CD4-positive, alpha-beta memory T cell (primary cell): ENCODE results near the gene MPRIP. TPM values are rescaled to one million over a fixed set of nuclear protein-coding genes. Genes with fewer than 3 reads are reported as not detected.

Source experiments
- CTCF ChIA-PET: fragments of 350-600 bp; sonication (Branson Sonifier 250); formaldehyde crosslinking; loops from one replicate; lab custom pipeline; 2021; ENCODE audit warnings: inconsistent platforms; ENCODE audit not compliant: partially characterized antibody; lab: Charles Lee
- POLR2A ChIA-PET: fragments of 350-600 bp; sonication (Branson Sonifier 250); formaldehyde crosslinking; loops from one replicate; lab custom pipeline; 2021; ENCODE audit not compliant: partially characterized antibody; lab: Charles Lee
- DNase-seq, 5 donors: peaks; one replicate each; pipeline versions ENCODE4 v3.0.0 to v3.0.0-alpha.2; 2020 to 2022; ENCODE audit warnings: mixed read lengths in 1 of 5
- H3K27ac ChIP-seq: one replicate; pipeline ENCODE4 v1.7.0; 2013; ENCODE audit warnings: low read depth, low read length
- H3K27me3 ChIP-seq: 2 replicates; pipeline ENCODE4 v1.7.0; 2013; ENCODE audit warnings: mild to moderate bottlenecking, low read length, moderate library complexity; ENCODE audit not compliant: insufficient read depth
- H3K36me3 ChIP-seq: 2 replicates; pipeline ENCODE4 v1.7.0; 2013; ENCODE audit warnings: mild to moderate bottlenecking, low read length, moderate library complexity; ENCODE audit not compliant: insufficient read depth
- H3K4me1 ChIP-seq: 2 replicates; pipeline ENCODE4 v1.7.0; 2013; ENCODE audit warnings: mild to moderate bottlenecking, low read length, moderate library complexity; ENCODE audit not compliant: insufficient read depth
- H3K4me3 ChIP-seq, 2 donors: one replicate each; pipeline ENCODE4 v1.7.0; 2013; ENCODE audit warnings: low read length in 2 of 2, mild to moderate bottlenecking in 1 of 2
- H3K9me3 ChIP-seq, 2 donors: one replicate each; pipeline ENCODE4 v1.7.0; 2013; ENCODE audit warnings: low read length in 2 of 2, control low read depth in 1 of 2; ENCODE audit not compliant: control insufficient read depth in 1 of 2
- H3K27ac Mint-ChIP-seq, 7 donors: one replicate each; pipeline ENCODE4 v1.8.0; 2020 to 2021; ENCODE audit warnings: mixed read lengths in 7 of 7, mild to moderate bottlenecking in 6 of 7, inconsistent platforms in 3 of 7, moderate library complexity in 3 of 7
- H3K27me3 Mint-ChIP-seq, 2 donors: one replicate each; pipeline ENCODE4 v1.8.0; 2020 to 2021; ENCODE audit warnings: mixed read lengths in 2 of 2
- H3K36me3 Mint-ChIP-seq, 2 donors: one replicate each; pipeline ENCODE4 v1.8.0; 2020 to 2021; ENCODE audit warnings: mixed read lengths in 2 of 2, inconsistent platforms in 1 of 2, mild to moderate bottlenecking in 1 of 2
- H3K4me1 Mint-ChIP-seq, 4 donors: one replicate each; pipeline ENCODE4 v1.8.0; 2020 to 2021; ENCODE audit warnings: mixed read lengths in 4 of 4, mild to moderate bottlenecking in 1 of 4
- H3K4me3 Mint-ChIP-seq, 8 donors: one replicate each; pipeline ENCODE4 v1.8.0; 2020 to 2021; ENCODE audit warnings: mixed read lengths in 8 of 8, mild to moderate bottlenecking in 7 of 8, moderate library complexity in 6 of 8, inconsistent platforms in 3 of 8
- H3K9me3 Mint-ChIP-seq, 8 donors: one replicate each; pipeline ENCODE4 v1.8.0; 2020 to 2021; ENCODE audit warnings: mixed read lengths in 8 of 8, mild to moderate bottlenecking in 5 of 8, inconsistent platforms in 3 of 8, moderate library complexity in 1 of 8
- intact Hi-C: fragments of 100-400 bp; cut with micrococcal nuclease; formaldehyde crosslinking; loops from one replicate; pipeline ENCODE4 v1.15.1; 2023
- polyA plus RNA-seq, 2 donors: library from polyadenylated mRNA; unstranded; fragments of 300-500 nt; fragmentation: Illumina TruSeq; gene quantifications; one replicate each; pipeline ENCODE4 v1.2.3, GENCODE V29; 2021
- total RNA-seq, 2 experiments: library from RNA; stranded (reverse); gene quantifications; one replicate each; pipeline ENCODE4 v1.2.3, GENCODE V29; 2021

MPRIP gene
- total and polyA plus RNA-seq, 4 experiments from 2014 or later = 48.4 to 255 (median 152) TPM

DNA sequence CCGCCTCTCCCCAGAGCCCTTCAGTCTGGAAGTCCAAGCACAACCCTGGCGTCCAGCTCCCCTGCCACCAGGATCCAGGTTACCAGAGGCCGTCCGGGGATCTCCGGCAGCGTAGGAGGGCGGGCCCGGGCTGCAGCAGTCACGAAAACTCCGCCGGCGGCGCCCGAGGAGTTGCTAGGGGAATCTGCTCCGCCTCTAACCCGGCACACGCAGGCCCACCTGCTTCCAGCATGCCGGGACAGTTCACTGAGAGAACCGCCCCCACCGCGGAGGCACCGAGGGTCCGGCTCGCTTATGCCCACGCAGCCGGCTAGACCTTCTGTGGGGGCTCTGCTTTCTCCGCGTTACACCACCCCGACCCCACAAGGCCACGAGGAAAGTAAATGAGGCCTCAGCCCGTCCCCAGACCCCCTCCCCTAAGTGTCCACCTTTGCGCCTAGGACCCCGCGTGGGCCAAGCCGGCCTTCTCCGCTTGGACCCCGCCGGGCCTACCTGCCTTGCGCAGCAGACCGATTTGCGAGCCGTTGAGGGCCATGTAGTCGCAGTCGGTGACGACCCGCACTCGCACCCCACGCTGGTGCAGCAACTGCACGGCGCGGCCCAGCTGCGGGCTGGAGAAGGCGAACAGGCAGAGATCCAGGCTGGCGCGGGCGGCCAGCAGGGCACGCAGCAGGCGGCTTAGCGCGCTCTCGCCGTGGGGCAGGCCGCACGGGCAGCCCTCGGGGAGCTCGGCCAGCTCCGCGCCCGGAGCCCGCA lies 163.3 kb downstream of the MPRIP start:
- H3K36me3 ChIP-seq = peaks cover 18% of the 10 kb centered on the region
- ChIA-PET CTCF (interaction anchor here (0.8 to 1.3 kb wide), 3 partner anchors 17 to 62 kb away, joined by 3 read pairs; no protein-coding TSS in a partner anchor), POLR2A (interaction anchor here (0.9 to 9.2 kb wide), 11 partner anchors 9 to 217 kb away, joined by 3 to 131 read pairs (median 4); no protein-coding TSS in a partner anchor)
- DNase-seq = peak; percentile 41 to 74 (median 52)
- peak overlapping the region; percentile 91 to 97 (median 96) for H3K27ac Mint-ChIP-seq
- H3K4me3 ChIP-seq = peak overlapping the region; percentile 61 to 72
- H3K4me3 Mint-ChIP-seq = peak overlapping the region; percentile 85 to 94 (median 90)
- H3K9me3 ChIP-seq = no peaks in the 10 kb centered on the region
- H3K27me3 ChIP-seq = no peaks in the 10 kb centered on the region
- intact Hi-C loops = loop anchor here (1.0 to 5.0 kb wide), 5 partner anchors 23 to 75 kb away; partner anchors contain the start of genes COPS3 and FLCN
- H3K27me3 Mint-ChIP-seq = no peaks in the 10 kb centered on the region
- peaks cover 21 to 25% of the 10 kb centered on the region in 2 donors for H3K36me3 Mint-ChIP-seq
- peaks cover 15 to 44% (median 31%) of the 10 kb centered on the region in 4 donors for H3K4me1 Mint-ChIP-seq
- H3K4me1 ChIP-seq = peaks cover 28% of the 10 kb centered on the region
- H3K9me3 Mint-ChIP-seq = no peaks in the 10 kb centered on the region
- H3K27ac ChIP-seq = peak overlapping the region; percentile 72

DNA sequence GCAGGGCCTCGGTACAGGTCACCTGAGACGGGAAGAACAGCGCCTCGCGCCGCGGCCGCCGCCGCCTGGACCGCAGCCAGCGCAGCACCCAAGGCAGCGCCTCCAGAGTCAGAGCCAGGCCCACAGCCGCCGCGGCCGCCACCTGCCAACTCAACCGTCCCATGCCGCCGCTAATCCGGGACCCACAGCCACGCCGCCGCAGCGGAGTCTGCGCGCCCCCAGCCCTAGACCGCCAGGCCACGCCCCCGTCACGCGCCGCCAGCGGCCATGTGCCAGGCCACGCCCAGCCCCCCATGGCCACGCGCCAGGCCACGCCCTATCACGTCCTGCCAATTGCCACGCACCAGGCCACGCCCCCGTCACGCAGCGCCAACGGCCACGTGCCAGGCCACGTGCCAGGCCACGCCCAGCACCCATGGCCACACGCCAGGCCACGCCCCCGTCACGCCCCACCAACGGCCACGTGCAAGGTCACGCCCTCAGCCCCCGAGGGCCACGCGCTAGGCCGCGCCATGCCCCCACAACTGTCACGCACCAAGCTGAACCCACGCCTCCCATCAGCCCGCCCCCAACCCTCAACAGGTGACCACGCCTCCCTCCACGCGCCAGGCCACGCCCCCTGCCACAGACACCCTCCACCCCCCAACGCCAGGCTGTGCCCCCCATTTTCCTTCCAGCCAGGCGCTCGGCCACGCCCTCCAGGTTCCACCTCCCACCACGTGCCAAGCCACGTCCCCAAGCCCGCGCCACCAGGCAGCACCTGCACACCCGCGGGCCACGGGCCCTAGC lies 164.1 kb downstream of the MPRIP start, which contains the start of gene PLD6:
Gene PLD6, minus strand, starts transcription at position 210 of the 789 bp plus-strand sequence. Its CDS starts 47 bp downstream, at position 163.
- H3K4me1 ChIP-seq = peaks cover 28% of the 10 kb centered on the region
- H3K4me3 Mint-ChIP-seq = peak within 1 kb of the TSS; percentile 85 to 94 (median 90)
- peaks cover 13% of the 10 kb centered on the region for H3K36me3 ChIP-seq
- H3K4me1 Mint-ChIP-seq = peaks cover 14 to 44% (median 31%) of the 10 kb centered on the region in 4 donors
- POLR2A ChIA-PET = interaction anchor here (0.9 to 9.2 kb wide), 14 partner anchors 10 to 218 kb away, joined by 3 to 131 read pairs (median 4); partner anchors contain the start of gene FLCN
- peaks cover 15 to 22% of the 10 kb centered on the region in 2 donors for H3K36me3 Mint-ChIP-seq
- no peaks in the 10 kb centered on the region for H3K9me3 ChIP-seq
- no peaks in the 10 kb centered on the region for H3K9me3 Mint-ChIP-seq
- peak within 1 kb of the TSS; percentile 72 for H3K27ac ChIP-seq
- CTCF ChIA-PET = interaction anchor here (1.0 to 2.6 kb wide), 6 partner anchors 17 to 64 kb away, joined by 3 to 9 read pairs (median 3); no protein-coding TSS in a partner anchor
- H3K27me3 ChIP-seq = no peaks in the 10 kb centered on the region
- intact Hi-C loops = loop anchor here (1.0 to 5.0 kb wide), 3 partner anchors 24 to 64 kb away; partner anchors contain the start of gene FLCN
- H3K27me3 Mint-ChIP-seq = no peaks in the 10 kb centered on the region
- peak; percentile 94 to 95 (median 95) for DNase-seq
- peak within 1 kb of the TSS; percentile 61 to 72 for H3K4me3 ChIP-seq
- H3K27ac Mint-ChIP-seq = peak within 1 kb of the TSS; percentile 91 to 97 (median 96)

GRCh38 chr17:17206913-17207335 lies 164.7 kb downstream of the MPRIP start:
- Mint-ChIP-seq H3K36me3 (peaks cover 12 to 21% of the 10 kb centered on the region in 2 donors), H3K9me3 (no peaks in the 10 kb centered on the region), H3K4me1 (peaks cover 13 to 44% (median 31%) of the 10 kb centered on the region in 4 donors), H3K4me3 (peak overlapping the region in 6 of 8 donors; percentile 45 to 69 (median 62)), H3K27me3 (no peaks in the 10 kb centered on the region), H3K27ac (peak overlapping the region; percentile 85 to 97 (median 91))
- Histone ChIP-seq H3K4me3 (no peak overlapping the region), H3K27ac (peak overlapping the region; percentile 72), H3K9me3 (no peaks in the 10 kb centered on the region), H3K4me1 (peaks cover 28% of the 10 kb centered on the region), H3K27me3 (no peaks in the 10 kb centered on the region), H3K36me3 (peaks cover 13% of the 10 kb centered on the region)
- POLR2A ChIA-PET = interaction anchor here (1.1 to 9.2 kb wide), 10 partner anchors 10 to 87 kb away, joined by 3 to 131 read pairs (median 4); partner anchors contain the start of gene FLCN
- CTCF ChIA-PET = interaction anchor here (1.0 to 2.6 kb wide), 6 partner anchors 17 to 64 kb away, joined by 3 to 9 read pairs (median 4); no protein-coding TSS in a partner anchor
- intact Hi-C loops = loop anchor here (1.0 to 5.0 kb wide), 3 partner anchors 25 to 65 kb away; partner anchors contain the start of gene FLCN
- no peak for DNase-seq

GRCh38 chr17:17207998-17208397 lies 165.7 kb downstream of the MPRIP start:
- CTCF ChIA-PET = interaction anchor here (0.8 to 2.6 kb wide), 5 partner anchors 18 to 65 kb away, joined by 3 to 9 read pairs (median 3); no protein-coding TSS in a partner anchor
- intact Hi-C loops = loop anchor here (2.0 to 5.0 kb wide), 2 partner anchors 29 to 66 kb away; partner anchors contain the start of gene FLCN
- Mint-ChIP-seq H3K36me3 (peaks cover 8 to 19% of the 10 kb centered on the region in 2 donors), H3K9me3 (no peaks in the 10 kb centered on the region), H3K4me3 (no peak overlapping the region), H3K27me3 (no peaks in the 10 kb centered on the region), H3K27ac (peak overlapping the region in 6 of 7 donors; percentile 48 to 97 (median 80)), H3K4me1 (peaks cover 13 to 39% (median 28%) of the 10 kb centered on the region in 4 donors)
- no peaks in the 10 kb centered on the region for H3K9me3 ChIP-seq
- POLR2A ChIA-PET = interaction anchor here (0.7 to 9.2 kb wide), 6 partner anchors 12 to 86 kb away, joined by 3 to 131 read pairs (median 4); partner anchors contain the start of gene FLCN
- no peak overlapping the region for H3K27ac ChIP-seq
- H3K4me1 ChIP-seq = peaks cover 28% of the 10 kb centered on the region
- peak in 4 of 5 donors; percentile 15 to 50 (median 18) for DNase-seq
- no peaks in the 10 kb centered on the region for H3K27me3 ChIP-seq
- peaks cover 6% of the 10 kb centered on the region for H3K36me3 ChIP-seq
- no peak overlapping the region for H3K4me3 ChIP-seq

- Histone ChIP-seq H3K4me3 (no peak overlapping the region), H3K9me3 (no peaks in the 10 kb centered on the region), H3K36me3 (peaks cover 45% of the 10 kb centered on the region), H3K4me1 (no peaks in the 10 kb centered on the region), H3K27me3 (no peaks in the 10 kb centered on the region), H3K27ac (no peak overlapping the region)
- POLR2A ChIA-PET = interaction anchor here (1.2 kb wide), 1 partner anchor 9 kb away, joined by 3 read pairs; no protein-coding TSS in a partner anchor
- Mint-ChIP-seq H3K4me1 (no peaks in the 10 kb centered on the region), H3K9me3 (no peaks in the 10 kb centered on the region), H3K27me3 (no peaks in the 10 kb centered on the region), H3K4me3 (no peak overlapping the region), H3K36me3 (peaks cover 33 to 47% of the 10 kb centered on the region in 2 donors), H3K27ac (peak overlapping the region in 1 of 7 donors; percentile 10)
- no peak for DNase-seq
- CTCF ChIA-PET = no interaction called here
- intact Hi-C loops = no loop called here
These were observed 171.5 kb downstream of the MPRIP start for GRCh38 chr17:17213775-17214174.

GRCh38 chr17:17214646-17215436 lies 172.6 kb downstream of the MPRIP start:
- Histone ChIP-seq H3K4me1 (no peaks in the 10 kb centered on the region), H3K9me3 (no peaks in the 10 kb centered on the region), H3K36me3 (peaks cover 47% of the 10 kb centered on the region), H3K4me3 (no peak overlapping the region), H3K27me3 (no peaks in the 10 kb centered on the region), H3K27ac (no peak overlapping the region)
- H3K27me3 Mint-ChIP-seq = no peaks in the 10 kb centered on the region
- CTCF ChIA-PET = no interaction called here
- no peak for DNase-seq
- POLR2A ChIA-PET = interaction anchor here (1.2 kb wide), 1 partner anchor 8 kb away, joined by 3 read pairs; no protein-coding TSS in a partner anchor
- H3K36me3 Mint-ChIP-seq = peaks cover 36 to 53% of the 10 kb centered on the region in 2 donors
- H3K27ac Mint-ChIP-seq = peak overlapping the region in 1 of 7 donors; percentile 47
- H3K4me1 Mint-ChIP-seq = no peaks in the 10 kb centered on the region
- peaks cover 0 to 1% (median 0%) of the 10 kb centered on the region in 8 donors for H3K9me3 Mint-ChIP-seq
- intact Hi-C loops = no loop called here
- no peak overlapping the region for H3K4me3 Mint-ChIP-seq
